ENCODE data around the gene MIEF1.

The MIEF1 gene

DNA sequence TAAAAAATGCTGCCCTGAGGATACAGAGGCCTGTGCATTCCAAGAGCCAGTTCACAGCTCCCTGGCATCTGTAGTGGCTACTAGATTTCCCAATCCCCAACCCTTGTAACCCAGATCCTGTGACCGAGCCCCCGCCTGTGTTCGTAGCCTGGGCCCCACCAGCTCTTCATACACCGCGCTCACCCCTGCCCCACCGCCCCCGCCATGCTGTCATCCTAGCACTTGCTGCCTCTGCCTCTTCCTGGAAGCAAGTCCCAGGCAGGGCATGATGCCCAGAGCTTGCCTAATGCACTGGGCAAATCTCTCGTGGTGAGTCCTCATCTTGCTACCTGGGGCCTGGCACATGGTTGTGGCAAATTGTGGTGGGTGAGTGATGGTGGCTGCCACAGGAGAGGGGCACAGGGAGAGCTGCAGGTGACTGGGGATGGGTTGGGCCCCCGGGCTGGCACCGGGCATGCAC, 38.1 kb upstream of the MIEF1 start (continued):
- TF ChIP-seq ZNF18 (tag by site-specific recombination; IDR thresholded peaks at IDR 0.05) (no peak), ZNF501 (tag by site-specific recombination; IDR thresholded peaks at IDR 0.05) (no peak), PRDM1 (tag by site-specific recombination; IDR thresholded peaks at IDR 0.05) (no peak), ZNF266 (tag by site-specific recombination; IDR thresholded peaks at IDR 0.05; ENCODE audit: low read depth) (no peak), ZNF426 (tag by site-specific recombination; IDR thresholded peaks at IDR 0.05) (no peak), ZNF521 (tag by site-specific recombination; IDR thresholded peaks at IDR 0.05) (no peak), ZNF23 (tag by site-specific recombination; IDR thresholded peaks at IDR 0.05; ENCODE audit: borderline replicate concordance) (no peak)
- TF ChIP-seq, protein P1, sequence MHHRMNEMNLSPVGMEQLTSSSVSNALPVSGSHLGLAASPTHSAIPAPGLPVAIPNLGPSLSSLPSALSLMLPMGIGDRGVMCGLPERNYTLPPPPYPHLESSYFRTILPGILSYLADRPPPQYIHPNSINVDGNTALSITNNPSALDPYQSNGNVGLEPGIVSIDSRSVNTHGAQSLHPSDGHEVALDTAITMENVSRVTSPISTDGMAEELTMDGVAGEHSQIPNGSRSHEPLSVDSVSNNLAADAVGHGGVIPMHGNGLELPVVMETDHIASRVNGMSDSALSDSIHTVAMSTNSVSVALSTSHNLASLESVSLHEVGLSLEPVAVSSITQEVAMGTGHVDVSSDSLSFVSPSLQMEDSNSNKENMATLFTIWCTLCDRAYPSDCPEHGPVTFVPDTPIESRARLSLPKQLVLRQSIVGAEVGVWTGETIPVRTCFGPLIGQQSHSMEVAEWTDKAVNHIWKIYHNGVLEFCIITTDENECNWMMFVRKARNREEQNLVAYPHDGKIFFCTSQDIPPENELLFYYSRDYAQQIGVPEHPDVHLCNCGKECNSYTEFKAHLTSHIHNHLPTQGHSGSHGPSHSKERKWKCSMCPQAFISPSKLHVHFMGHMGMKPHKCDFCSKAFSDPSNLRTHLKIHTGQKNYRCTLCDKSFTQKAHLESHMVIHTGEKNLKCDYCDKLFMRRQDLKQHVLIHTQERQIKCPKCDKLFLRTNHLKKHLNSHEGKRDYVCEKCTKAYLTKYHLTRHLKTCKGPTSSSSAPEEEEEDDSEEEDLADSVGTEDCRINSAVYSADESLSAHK (tag by site-specific recombination; IDR thresholded peaks at IDR 0.05), result no peak

DNA sequence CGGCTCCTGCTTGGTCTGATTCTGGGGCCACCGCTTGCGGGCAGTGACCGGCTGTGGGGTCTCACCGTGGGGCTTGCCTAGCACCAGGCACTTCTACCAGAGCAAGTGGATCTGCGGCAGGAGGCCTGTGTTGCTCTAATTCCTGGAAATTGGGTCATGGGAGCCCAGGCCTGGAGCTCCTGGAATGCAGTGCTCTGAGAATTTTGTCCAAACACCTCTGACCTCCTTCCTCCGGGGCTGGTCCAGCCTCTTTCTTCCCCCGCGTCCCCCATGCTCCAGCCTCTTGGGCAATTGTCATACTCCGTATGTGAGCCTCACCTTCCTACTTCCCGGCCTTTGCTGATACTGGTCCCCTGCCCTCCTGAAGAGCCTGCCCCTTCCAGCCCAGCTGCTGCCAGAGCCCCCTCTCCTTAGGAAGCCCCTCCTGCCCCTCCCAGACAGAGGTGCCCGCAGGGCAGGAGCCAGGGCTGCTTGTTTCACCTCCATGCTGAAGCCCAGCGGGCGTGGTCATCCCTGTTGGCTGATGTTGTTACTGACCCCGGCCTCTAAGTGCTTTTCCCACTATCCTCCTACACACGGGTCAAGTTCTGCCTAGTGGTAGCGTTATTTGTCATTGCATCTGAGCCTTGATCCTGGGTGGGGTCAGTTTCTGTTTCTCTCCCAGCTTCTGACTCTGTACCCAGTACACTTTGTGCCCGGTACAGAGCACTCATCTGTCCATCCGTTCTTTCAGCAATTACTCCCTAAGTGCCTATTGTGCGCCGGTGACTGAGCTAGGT, 35.7 kb upstream of the MIEF1 start:
- 0 out of 2 replicates have a peak, but pooled peaks cover 2% of the 10 kb centered on the region for H3K4me1 ChIP-seq (ENCODE audit: control insufficient read depth, insufficient read depth, low read length)
- H3K27ac ChIP-seq (ENCODE audit: extremely low read depth, low read depth, low read length), result no peak overlapping the region
- POLR2A ChIA-PET, result no interaction called here
- H3K36me3 ChIP-seq (ENCODE audit: control insufficient read depth in 2 of 2, insufficient read depth in 1 of 2, low read length in 2 of 2), result no peaks in the 10 kb centered on the region
- H3K4me3 ChIP-seq (ENCODE audit: low read depth, low read length), result no peak overlapping the region
- CTCF ChIA-PET, result interaction anchor here (0.5 to 0.6 kb wide), 2 partner anchors 11 to 123 kb away, joined by 3 to 6 read pairs; no protein-coding TSS in a partner anchor
- no peaks in the 10 kb centered on the region for H3K9me3 ChIP-seq (ENCODE audit: control insufficient read depth, insufficient read depth, low read depth, low read length)
- TF ChIP-seq ZFHX2 (tag by site-specific recombination; conservative IDR thresholded peaks at IDR 0.05) (peak; percentile 38; the same call in 1 of the 2 replicates), ZNF530 (tag by site-specific recombination; IDR thresholded peaks at IDR 0.05; ENCODE audit: low read depth) (no peak), ZNF423 (tag by site-specific recombination; IDR thresholded peaks at IDR 0.05) (no peak), EGR2 (tag by site-specific recombination; IDR thresholded peaks at IDR 0.05; ENCODE audit: low read depth) (0 out of 2 replicates have a peak, but pooled peaks have one; percentile 4), GLIS1 (tag by site-specific recombination; IDR thresholded peaks at IDR 0.05) (no peak), ZNF221 (tag by site-specific recombination; IDR thresholded peaks at IDR 0.05; ENCODE audit: borderline replicate concordance) (no peak), ZNF596 (tag by site-specific recombination; IDR thresholded peaks at IDR 0.05) (no peak), ZNF302 (tag by site-specific recombination; IDR thresholded peaks at IDR 0.05; ENCODE audit: low read depth) (no peak)
- TF ChIP-seq, protein P2, sequence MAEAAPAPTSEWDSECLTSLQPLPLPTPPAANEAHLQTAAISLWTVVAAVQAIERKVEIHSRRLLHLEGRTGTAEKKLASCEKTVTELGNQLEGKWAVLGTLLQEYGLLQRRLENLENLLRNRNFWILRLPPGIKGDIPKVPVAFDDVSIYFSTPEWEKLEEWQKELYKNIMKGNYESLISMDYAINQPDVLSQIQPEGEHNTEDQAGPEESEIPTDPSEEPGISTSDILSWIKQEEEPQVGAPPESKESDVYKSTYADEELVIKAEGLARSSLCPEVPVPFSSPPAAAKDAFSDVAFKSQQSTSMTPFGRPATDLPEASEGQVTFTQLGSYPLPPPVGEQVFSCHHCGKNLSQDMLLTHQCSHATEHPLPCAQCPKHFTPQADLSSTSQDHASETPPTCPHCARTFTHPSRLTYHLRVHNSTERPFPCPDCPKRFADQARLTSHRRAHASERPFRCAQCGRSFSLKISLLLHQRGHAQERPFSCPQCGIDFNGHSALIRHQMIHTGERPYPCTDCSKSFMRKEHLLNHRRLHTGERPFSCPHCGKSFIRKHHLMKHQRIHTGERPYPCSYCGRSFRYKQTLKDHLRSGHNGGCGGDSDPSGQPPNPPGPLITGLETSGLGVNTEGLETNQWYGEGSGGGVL (tag by site-specific recombination; IDR thresholded peaks at IDR 0.05), result no peak

Measured in HEK293 (cell line).